GM18511 (cell line): ENCODE data around the gene JAM3.
A peak's percentile ranks its signal among the peaks of the same experiment; 100 is the strongest.
"Not testable (repeated sequence)": the region's sequence is repeated elsewhere in the genome, so short reads cannot be mapped to it uniquely, and the experiment has no call there.

Source experiments
- ATAC-seq: cut with Tn5 transposase; IDR thresholded peaks from one replicate; pipeline ENCODE4 v1.9.1; 2021; ENCODE audit warnings: mild to moderate bottlenecking, moderate library complexity; ENCODE audit not compliant: unreplicated experiment

JAM3 gene

DNA sequence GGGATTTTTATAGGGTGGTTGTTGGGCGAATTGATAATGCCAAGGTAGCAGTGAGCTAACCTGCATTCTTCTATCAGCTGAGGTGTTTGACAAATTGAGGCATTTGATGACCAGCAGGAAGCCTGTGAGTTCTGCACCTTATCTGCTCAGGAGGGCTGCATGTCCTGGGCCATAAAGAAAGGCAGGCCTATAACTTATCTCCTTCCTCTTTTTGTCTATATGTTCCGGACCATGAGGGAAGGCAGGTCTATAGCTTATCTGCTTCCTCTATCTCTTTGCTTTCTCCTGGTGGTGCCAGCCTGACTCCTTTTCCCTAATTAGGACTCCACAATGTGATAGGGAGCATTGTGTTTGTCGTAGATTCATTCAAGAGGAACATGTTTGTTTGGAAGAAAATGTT, 8.6 kb upstream of the JAM3 start:
- ATAC-seq = no peak

- no peak for ATAC-seq
Observed at GRCh38 chr11:134062265-134063123, 6.4 kb upstream of the JAM3 start.

DNA sequence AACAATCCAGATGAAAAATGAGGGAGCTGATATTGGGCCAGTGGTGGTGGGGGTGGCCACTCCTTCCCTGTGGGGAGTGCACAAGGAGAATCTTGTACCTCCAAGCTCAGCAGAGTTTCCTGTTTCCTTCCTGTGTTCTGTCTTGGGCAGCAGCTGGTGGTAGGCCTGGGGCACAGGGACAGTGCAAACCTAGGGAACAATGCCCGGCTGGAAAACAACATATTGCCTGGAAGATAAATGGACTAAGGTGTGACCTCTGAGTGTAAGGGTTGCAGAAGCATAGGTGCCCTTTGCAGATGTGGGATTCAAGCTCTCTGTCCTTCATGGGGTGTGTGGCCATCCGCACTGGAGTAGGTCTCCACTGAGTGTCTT, 5.8 kb upstream of the JAM3 start:
- no peak for ATAC-seq

DNA sequence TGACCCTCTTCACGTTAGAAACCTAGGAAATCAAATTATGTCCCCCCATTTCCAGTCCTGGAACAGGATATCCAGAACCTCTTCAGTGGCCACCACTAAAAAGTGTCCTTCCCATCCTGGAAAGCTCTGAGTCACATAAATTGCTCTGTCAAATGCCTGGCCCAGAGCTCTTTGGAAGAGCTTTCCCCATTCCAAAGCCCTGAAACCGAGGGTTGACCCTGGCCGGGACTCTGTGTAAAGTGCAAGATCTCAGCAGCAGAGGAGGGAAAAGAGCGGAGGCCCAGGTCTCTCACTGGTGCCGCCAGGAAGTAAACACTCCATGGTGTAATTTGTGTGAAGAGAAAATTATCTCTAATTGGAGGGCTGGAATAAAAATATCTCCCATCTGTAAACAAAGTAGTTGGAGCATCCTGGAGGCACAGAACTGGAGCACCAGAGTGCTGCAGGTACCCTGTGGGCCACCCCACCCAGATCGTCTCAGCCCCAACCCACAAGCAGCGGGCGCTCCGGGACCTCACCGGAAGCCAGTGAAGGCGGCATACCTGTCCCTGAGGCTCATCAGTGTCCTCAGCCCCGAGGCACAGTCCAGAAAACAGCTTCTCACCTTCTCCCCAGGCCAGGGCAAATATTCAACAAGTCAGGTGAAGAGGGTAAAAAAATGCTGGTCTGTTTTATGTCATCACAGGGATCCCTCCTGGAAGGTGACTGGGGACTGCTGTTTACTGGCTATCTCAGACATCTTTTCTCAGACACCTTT, 4.7 kb upstream of the JAM3 start:
- ATAC-seq = no peak

DNA sequence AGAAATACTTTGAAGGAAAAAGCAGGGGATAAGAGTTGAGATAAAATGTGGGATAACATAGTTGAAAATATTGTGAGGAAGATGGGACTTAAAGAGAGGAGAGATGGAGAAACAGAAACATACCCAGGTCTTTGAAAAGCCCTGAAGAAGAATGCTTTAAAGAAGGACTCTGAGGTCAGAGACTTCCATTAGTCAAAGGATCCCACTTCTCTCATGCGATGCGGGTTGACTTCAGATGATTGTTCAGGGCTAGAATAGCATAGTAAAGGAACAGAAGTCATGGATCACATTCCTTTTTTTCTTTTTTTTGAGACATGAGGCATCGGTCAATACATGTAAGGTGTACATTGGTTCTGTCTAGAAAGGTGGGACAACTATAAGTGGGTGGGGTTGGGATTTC, 3.5 kb upstream of the JAM3 start:
- no peak for ATAC-seq

GRCh38 chr11:134066943-134067885, 1.7 kb upstream of the JAM3 start:
- no peak for ATAC-seq

- no peak for ATAC-seq
Observed at GRCh38 chr11:134069426-134070341, 812 bp downstream of the JAM3 start.

- no peak for ATAC-seq
Observed at GRCh38 chr11:134070342-134070845, 1.5 kb downstream of the JAM3 start.

GRCh38 chr11:134071306-134071705, 2.4 kb downstream of the JAM3 start:
- ATAC-seq = no peak

- ATAC-seq = no peak
Observed at GRCh38 chr11:134071766-134072402, 3.0 kb downstream of the JAM3 start.

- peak; percentile 59 for ATAC-seq
Observed at GRCh38 chr11:134072844-134073243, 4.0 kb downstream of the JAM3 start.

DNA sequence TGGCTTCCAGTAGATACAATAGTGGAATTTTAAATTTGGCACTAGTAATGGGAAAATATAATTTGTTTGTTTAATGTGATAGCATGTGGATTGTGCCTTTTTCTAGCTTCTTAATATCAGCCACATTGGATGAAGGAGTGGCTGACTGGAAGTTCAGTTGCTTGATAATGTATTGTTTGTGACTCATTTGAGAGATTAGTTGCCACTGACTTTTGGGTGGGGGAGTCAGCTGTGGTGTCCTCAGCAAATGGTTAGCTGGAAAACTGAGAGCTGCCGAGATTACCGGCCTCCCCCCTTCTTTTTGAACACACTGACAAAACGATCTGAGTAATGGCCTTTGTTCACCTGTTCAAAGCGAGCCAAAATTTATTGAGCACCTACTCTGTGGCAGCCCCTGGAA, 5.5 kb downstream of the JAM3 start:
- no peak for ATAC-seq

DNA sequence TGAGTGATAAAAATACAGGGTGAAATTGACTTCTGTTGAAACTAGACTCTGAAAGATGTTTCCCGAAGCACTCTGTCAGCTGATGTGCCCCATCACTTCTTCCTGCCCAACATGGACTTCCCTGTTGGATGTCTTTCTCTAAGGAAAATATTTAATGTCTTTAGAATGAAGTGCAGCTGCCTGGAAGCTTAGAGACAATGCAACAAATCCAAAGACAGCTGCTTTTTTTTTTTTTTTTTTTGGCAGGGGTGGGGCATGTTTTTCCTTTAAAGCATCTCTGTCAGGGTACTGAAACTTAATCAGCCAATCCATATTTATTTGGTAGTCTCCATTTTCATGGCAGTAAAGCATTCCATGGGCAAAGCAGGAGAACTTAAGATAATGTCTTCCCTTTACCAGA, 5.9 kb downstream of the JAM3 start:
- ATAC-seq = no peak

DNA sequence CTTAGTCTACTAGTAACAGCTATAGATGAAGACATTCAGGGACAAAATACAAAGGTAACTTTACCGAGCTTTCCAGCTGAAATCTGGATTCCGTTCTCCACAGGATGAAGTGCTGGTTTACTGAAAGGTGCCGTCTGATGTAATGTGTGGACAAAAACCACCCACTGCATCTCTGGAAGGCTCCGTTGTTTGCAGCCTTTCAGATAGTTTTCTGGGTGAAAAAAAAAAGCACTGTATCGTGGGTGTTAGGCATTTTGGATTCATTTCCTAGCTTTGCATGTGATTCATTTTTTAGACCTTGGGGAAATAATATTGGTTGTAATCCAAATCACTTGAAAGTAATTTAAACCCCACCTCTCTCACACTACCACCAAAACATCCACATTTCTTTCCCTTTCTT, 10.4 kb downstream of the JAM3 start:
- no peak for ATAC-seq

DNA sequence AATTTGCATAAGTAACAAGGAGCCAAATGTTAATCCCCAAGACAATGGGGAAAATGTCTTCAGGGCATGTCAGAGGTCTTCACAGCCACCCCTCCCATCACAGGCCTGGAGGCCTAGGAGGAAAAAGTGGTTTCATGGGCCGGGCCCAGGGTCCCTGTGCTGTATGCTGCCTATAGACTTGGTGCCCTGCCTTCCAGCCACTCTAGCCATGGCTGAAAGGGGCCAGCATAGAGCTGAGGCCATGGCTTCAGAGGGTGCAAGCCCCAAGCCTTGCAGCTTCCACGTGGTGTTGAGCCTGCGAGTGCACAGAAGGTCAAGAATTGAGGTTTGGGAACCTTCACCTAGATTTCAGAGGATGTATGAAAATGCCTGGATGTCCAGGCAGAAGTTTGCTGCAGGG, 12.4 kb downstream of the JAM3 start:
- ATAC-seq = not testable (repeated sequence)

DNA sequence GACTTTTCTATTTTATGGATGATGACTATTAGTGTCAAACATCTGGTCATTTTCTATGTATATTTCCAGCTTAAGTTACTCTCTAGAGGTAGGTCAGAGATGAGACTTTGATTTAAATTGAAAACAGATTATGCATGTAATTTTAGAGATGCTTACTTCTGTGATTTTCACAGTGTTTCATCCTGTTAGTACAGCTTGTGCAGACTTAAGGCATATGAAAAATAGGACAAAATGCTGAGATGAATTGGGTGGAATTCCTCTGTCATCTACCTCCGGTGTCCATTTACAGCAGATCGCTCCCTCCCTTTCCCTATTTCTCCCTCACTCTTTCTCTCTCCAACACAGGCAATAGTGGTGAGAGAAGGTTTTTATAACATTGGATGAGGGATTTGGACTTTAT, 14.1 kb downstream of the JAM3 start:
- ATAC-seq = no peak

DNA sequence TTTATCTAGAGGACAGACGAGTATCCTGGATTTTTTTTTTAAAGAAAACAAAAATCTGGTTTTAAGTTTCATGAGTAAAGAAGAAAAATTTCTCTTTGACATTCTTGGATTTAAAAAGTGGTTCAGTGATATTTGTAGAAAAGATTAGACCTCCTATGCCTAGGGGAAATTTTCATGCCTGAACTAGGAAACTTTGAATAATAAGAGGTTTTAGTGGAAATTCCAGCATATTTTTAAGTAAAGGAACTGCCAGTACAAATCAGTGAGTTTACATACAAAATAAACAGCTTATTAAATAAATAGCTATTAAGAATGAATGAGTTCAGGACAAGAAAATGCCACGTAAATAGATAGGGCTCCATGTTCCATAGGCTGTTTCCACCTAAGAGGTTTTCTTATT, 17.5 kb downstream of the JAM3 start:
- no peak for ATAC-seq

DNA sequence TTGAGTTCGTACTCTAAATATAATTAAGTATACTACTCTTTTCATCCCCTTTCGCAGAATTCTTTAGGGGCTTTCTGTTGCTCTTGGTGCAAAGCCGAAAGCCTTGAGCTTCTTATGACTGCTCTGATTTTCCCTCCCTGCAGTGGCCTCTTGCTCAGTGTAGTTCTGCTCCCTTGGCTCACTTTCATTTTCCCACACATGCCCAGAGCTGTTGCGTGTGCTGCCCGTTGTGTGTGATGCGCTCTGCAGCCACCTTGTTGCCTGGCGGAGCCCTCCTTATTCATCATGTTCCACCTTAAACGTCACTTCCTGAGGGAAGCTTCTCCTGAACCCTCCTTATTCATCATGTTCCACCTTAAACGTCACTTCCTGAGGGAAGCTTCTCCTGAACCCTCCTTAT, 23.1 kb downstream of the JAM3 start:
- not testable (repeated sequence) for ATAC-seq

GRCh38 chr11:134097166-134097565, 28.3 kb downstream of the JAM3 start:
- no peak for ATAC-seq
